GM21367 (cell line): Measurements from ENCODE around the gene GPD1L.
"Not testable (repeated sequence)": the region's sequence is repeated elsewhere in the genome, so short reads cannot be mapped to it uniquely, and the experiment has no call there.

Experiments
- ATAC-seq: cut with Tn5 transposase; IDR thresholded peaks from one replicate; pipeline ENCODE4 v1.9.1; 2021; ENCODE audit not compliant: unreplicated experiment

GPD1L gene

DNA sequence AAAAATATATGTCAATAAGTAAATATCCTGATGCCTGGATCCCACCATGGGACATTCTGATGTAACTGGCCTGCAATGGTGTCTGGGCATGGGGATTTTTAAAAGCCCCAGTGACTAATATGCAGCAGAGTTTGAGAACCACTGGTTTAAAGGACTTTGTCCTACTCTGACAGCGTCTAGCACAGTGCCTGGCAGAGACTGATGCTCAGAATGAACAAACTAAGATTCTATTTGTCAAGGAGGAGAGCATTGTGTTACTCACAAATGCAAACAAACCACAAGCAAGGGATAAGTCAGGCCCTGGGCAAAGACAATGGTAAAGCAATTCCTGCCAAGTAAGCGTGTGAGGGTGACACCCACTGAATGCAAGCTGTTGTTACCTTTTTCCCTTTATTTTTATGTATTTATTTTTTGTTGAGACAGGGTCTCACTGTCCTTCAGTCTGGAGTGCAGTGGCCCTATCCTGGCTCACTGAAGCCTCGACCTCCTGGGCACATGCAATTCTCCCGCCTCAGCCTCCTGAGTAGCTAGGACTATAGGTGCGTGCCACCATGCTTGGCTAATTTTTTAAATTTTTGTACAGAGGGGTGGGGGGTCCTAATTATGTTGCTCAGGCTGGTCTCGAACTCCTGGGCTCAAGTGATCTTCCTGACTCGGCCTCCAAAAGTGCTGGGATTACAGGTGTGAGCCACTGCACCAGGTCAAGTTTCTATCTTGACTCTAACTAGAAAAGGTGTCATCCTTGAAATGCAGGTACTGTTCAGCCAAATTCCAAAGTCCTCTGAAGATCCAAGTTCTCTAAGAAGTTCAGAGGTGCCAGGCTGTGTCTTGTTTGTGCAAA, 909 bp upstream of the GPD1L start:
- ATAC-seq, result no peak

DNA sequence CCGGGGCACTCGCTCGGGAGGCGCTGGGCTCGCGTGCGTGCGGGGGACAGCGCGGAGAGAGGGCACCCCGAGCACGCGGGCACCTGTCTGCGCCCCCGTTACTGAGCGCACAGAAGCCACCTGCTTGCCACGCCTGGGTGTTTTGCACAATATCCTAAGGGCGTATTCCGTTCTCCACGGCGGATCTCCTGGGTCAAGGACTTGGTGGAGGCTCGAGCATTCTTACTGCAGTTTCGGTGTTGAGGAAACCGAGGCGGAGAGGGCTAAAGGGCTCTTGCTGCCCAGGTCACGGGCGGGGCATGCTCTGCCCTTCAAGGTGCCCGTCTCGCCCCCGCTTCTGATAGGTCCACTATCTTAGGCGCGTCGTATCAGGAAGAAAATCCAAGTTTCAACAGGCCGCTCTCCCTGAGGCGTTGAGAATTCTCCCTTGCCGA, 526 bp downstream of the GPD1L start:
- no peak for ATAC-seq

DNA sequence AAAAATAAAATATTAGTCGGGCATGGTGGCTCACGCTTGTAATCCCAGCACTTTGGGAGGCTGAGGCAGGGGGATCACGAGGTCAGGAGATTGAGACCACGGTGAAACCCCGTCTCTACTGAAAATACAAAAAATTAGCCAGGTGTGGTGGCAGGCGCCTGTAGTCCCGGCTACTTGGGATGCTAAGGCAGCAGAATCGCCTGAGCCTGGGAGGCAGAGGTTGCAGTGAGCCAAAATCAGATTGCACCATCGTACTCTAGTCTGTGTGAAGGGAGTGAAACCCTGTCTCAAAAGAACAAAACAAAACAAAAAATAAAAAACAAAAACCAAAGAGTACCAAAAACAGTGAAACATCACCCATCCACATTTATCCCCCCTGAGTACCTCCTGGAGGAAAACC, 1.8 kb downstream of the GPD1L start:
- not testable (repeated sequence) for ATAC-seq

- ATAC-seq, result no peak
These were observed 2.8 kb downstream of the GPD1L start for GRCh38 chr3:32109256-32109655.

GRCh38 chr3:32110233-32110760, 3.9 kb downstream of the GPD1L start:
- no peak for ATAC-seq

GRCh38 chr3:32111560-32111959, 5.1 kb downstream of the GPD1L start:
- no peak for ATAC-seq

DNA sequence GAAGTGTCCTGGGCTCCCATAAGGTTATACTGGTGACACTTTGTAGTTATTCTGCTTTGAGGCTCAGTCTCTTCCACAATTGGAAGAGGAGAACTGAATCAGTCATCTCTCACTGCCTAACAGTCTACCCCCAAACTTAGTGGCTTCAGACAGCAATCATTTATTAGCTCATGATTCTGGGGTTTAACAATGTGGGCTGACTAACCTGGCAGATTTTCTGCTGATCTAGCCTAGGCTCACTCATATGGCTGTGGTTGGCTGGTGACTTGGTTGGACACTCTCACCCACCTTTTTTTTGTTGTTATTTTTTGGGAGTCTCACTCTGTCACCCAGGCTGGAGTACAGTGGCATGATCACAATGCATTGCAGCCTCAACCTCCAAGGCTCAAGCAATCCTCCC, 7.1 kb downstream of the GPD1L start:
- ATAC-seq, result no peak

GRCh38 chr3:32113981-32114545, 7.6 kb downstream of the GPD1L start:
- no peak for ATAC-seq

GRCh38 chr3:32114546-32115386, 8.3 kb downstream of the GPD1L start:
- not testable (repeated sequence) for ATAC-seq

GRCh38 chr3:32117320-32117719, 10.9 kb downstream of the GPD1L start:
- ATAC-seq, result no peak

- ATAC-seq, result no peak
These were observed 11.8 kb downstream of the GPD1L start for GRCh38 chr3:32118215-32118614.

- no peak for ATAC-seq
These were observed 14.1 kb downstream of the GPD1L start for GRCh38 chr3:32120471-32120870.

GRCh38 chr3:32121137-32121536, 14.7 kb downstream of the GPD1L start:
- no peak for ATAC-seq

DNA sequence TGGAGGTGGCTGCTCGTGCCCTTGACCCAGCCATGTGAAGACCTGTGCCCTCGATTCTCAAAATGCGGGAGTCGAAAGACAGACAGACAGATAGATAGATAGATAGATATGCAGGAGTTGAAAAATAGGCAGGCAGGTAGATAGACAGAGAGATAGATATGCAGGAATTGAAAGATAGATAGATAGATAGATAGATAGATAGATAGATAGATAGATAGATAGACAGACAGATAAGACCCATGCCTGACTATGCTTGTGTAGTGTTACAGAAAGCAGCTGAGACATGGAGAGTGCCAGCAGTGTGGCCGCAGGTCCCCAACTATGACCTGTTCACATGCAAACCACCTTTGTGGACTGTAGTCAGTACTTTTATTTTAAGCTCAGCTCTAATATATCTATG, 17.2 kb downstream of the GPD1L start:
- no peak for ATAC-seq

GRCh38 chr3:32125012-32125411, 18.6 kb downstream of the GPD1L start:
- ATAC-seq, result no peak

- no peak for ATAC-seq
These were observed 20.0 kb downstream of the GPD1L start for GRCh38 chr3:32126305-32127015.

- ATAC-seq, result no peak
These were observed 20.9 kb downstream of the GPD1L start for GRCh38 chr3:32127219-32127826.

DNA sequence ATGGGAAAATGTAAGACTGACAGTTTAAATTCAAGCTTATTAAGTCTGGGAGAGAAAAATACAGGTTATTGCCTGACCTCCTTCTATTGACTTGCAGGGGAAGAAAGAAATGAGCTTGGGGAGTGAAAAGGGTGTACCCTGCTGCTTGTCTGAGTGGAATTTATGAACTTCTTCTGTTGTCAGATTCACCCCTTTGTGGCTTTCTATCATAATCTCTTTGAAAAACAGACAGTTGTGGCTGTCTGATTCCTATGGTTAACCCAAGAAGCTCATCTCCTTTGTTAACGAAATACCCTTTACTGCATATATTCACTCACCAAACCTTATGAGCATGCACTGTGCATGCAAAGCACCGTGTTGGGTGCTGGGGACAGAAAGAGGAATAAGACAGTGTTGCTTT, 22.5 kb downstream of the GPD1L start:
- no peak for ATAC-seq

- no peak for ATAC-seq
These were observed 23.4 kb downstream of the GPD1L start for GRCh38 chr3:32129832-32130231.

- ATAC-seq, result no peak
These were observed 25.7 kb downstream of the GPD1L start for GRCh38 chr3:32132121-32132520.
